Right ventricle myocardium inferior (tissue), 1 donor: Measurements from ENCODE around the gene FBLN1. TPM values are rescaled to one million over a fixed set of nuclear protein-coding genes. Genes with fewer than 3 reads are reported as not detected.

Experiments used
- total RNA-seq: library from RNA; stranded (reverse); fragmentation: NEBNext Ultra II Directional; extraction: Animal tissue kit (Norgen Biotek cat#: 25700); gene quantifications from one replicate; pipeline ENCODE4 v1.2.1, GENCODE V29; 2021
- donor health status: DM: no; HTN: yes; CAD: no; lungs with severe emphysema.

Gene FBLN1
- total RNA-seq, 1 donor from 2014 or later = 113 TPM

Other genes starting within 250 kb of the FBLN1 start
- 0.54 TPM for gene UPK3A, start 217.9 kb upstream of the FBLN1 start, total RNA-seq
- gene FAM118A, start 192.9 kb upstream of the FBLN1 start, total RNA-seq = 18.7 TPM
- not detected for gene SMC1B, start 89.3 kb upstream of the FBLN1 start, total RNA-seq
- gene RIBC2, start 89.2 kb upstream of the FBLN1 start, total RNA-seq = 0.51 TPM
- gene ATXN10, start 169.0 kb downstream of the FBLN1 start, total RNA-seq = 138 TPM